ENCODE data around the gene NAV2.
"Not testable (repeated sequence)": the region's sequence is repeated elsewhere in the genome, so short reads cannot be mapped to it uniquely, and the experiment has no call there.

NAV2 gene

GRCh38 chr11:19985111-19985510 is 272.5 kb downstream of the NAV2 start:
- no peak for DNase-seq

- DNase-seq, result no peak
These were observed 274.7 kb downstream of the NAV2 start for GRCh38 chr11:19987331-19987801.

DNA sequence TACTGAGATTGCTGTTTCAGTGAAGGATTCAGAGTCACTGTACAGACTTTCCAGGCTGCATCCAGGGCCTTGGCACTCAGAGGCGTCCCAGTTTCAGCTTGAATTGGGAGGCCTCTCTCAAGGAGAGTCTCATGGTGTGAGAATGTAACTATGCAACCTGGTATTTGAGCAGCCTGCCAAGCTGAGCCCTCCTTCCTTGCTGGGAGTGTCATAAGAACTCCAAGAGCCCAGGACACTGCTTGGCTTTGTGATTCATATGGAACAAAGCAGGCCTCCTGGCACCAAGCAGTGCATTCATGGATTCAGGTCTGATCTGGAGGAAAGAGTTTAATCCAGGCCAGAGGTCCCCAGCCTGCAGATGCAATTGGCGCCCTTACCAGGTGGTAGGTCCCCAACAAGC is 276.0 kb downstream of the NAV2 start:
- DNase-seq, result no peak

DNA sequence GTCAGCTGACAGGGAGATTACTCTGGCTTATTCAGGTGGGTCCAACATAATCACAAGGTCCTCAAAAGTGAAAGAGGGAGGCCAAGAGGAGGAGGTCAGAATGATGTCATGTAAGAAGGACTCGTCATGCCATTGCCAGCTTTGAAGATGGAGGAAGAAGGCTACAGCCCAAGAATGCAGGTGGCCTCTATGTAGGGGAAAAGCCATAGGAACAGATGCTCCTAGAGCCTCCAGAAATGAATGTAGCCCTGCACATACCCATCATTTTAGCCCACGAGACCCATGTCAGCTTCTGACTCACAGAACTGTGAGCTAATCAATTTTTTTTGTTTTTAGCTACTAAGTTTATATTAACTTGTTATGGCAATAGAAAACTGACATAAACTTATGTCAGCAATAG is 276.6 kb downstream of the NAV2 start:
- DNase-seq, result no peak

DNA sequence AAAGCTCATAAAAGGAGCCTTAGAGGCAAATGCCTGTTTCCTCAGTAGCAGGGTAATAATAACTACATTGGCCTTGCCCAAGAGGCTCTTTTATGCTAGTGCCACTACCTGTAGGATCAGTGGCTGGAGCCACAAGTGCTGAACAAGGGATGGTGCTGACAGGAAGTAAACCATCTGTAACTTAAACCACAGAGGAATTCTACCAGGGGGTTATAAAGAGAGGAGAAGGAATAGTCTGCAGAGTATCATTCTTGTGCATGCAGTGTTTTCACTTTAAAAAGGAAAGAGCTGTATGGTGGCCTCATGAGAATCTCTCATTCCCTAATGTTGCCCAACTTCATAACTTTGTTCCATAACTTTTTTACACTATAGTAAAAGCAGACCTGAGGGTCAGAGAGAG is 279.5 kb downstream of the NAV2 start:
- DNase-seq, result no peak

GRCh38 chr11:19992998-19993397 is 280.4 kb downstream of the NAV2 start:
- DNase-seq, result no peak

DNA sequence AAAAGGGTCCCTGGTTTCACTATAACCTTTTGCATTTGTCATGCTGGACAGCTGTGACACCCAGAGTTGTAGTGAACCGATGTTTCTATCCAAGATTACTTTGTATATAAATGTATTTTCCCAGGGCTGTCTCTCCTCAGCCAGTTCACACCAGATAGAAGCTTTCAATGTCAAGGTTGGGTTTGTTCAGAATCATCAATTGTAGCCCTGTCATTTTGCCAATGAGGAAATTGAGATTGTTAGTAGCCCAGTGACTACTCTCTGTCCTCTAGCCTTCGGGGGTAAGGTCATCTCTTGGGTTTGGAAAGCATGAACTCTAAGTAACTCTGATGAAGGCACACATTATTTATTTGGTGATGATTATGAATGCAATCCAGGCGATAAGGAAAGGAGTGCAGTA is 282.0 kb downstream of the NAV2 start:
- no peak for DNase-seq

- no peak for DNase-seq
These were observed 282.5 kb downstream of the NAV2 start for GRCh38 chr11:19995145-19995544.

GRCh38 chr11:19996571-19996970 is 283.9 kb downstream of the NAV2 start:
- DNase-seq, result no peak

DNA sequence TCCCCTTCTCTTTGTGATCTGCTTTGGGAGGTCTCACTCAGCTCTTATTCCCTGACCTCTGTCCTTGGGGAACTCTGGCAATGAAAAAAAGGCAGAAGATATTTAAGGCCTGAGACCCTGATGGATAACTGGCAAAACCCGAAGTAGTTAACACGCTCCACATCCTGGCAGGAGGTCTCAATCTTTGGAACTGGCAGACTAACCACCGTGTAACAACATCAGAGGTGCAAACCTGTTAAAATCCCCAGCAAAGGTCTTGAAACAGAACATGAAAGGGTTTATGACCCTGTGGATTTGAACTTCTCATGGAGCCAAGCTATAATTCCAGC is 287.3 kb downstream of the NAV2 start:
- DNase-seq, result no peak

- DNase-seq, result peak; percentile 63 to 64
These were observed 287.9 kb downstream of the NAV2 start for GRCh38 chr11:20000351-20001134.

DNA sequence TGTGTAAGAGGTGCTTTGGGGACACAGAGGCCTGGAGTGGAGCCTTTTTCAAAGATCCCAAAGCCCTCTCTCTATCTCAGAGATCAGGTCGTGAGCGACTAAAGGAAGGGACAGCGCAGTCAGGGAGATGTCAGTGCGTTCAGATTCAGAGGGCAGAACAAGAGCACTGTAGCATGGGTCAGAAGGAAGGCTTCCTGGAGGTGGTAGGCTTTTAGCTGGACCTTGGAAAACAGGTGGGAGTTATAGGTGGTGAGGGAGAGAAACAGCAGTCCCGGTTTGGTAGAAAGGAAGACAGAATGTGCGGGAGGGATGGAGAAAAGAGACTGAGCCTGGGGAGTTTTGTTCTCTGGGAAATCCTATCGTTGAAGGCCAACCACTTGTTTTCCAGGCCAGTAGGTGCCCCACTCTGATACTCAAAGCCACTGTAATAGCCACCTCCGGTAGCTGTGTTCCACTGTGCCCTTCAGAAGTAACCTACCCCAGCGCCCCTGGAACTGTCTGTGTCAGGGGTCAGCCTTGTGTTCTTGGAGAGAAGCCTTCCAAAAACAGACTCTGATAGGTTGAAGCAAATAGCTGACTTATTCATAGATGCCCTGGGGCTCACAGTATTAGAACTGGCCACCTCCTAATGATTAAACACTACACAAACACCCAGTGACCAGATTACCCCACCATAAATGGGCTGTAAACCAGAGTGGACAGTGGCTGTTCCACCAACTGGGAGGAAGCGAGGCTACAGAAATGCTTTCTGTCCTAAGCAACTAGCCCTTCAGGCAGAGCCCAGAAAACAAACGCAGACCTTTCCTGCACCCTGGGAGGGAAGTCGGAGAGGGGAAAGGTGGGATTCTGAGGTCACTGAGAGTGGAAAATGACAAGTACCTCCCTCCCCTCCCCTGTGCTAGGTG is 289.9 kb downstream of the NAV2 start:
- no peak for DNase-seq

DNA sequence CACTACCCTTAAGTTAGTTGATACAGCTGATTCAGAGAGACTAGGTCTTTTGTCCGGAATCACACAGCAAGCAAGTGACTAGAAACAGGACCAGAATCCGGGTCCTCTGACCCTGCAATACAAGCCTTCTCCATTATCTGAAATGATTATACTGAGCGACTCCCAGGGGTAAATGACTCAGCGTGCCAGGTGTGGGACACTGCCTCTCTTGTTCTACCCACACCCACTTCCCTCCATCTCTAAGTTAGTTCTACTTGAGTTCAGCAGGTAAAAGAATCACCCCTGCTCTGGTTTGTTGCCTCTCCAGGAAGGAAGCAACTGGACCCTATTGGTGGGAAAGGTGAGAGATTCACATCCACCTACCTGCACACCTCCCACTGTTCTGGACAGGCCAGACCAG is 290.7 kb downstream of the NAV2 start:
- no peak for DNase-seq

GRCh38 chr11:20004866-20005265 is 292.2 kb downstream of the NAV2 start:
- DNase-seq, result no peak

DNA sequence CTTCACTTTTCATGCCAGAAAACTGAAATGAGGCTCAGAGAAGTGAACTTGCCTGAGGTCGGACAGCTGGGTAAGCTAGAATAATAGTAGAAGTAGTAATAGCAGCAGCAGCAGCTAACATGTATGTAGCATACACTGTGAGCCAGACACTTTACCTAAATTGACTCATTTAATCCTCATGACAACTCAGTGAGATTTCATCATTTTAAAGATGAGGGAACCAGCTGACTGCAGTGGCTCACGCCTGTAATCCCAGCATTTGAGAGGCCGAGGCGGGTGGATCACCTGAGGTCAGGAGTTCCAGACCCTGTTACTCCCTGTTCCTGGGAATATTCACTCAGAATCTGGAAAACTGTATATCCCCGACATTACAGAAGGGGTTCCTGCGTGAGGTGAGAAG is 293.1 kb downstream of the NAV2 start:
- DNase-seq, result no peak

- DNase-seq, result not testable (repeated sequence)
These were observed 294.0 kb downstream of the NAV2 start for GRCh38 chr11:20006618-20007017.

- no peak for DNase-seq
These were observed 294.7 kb downstream of the NAV2 start for GRCh38 chr11:20007386-20007785.

DNA sequence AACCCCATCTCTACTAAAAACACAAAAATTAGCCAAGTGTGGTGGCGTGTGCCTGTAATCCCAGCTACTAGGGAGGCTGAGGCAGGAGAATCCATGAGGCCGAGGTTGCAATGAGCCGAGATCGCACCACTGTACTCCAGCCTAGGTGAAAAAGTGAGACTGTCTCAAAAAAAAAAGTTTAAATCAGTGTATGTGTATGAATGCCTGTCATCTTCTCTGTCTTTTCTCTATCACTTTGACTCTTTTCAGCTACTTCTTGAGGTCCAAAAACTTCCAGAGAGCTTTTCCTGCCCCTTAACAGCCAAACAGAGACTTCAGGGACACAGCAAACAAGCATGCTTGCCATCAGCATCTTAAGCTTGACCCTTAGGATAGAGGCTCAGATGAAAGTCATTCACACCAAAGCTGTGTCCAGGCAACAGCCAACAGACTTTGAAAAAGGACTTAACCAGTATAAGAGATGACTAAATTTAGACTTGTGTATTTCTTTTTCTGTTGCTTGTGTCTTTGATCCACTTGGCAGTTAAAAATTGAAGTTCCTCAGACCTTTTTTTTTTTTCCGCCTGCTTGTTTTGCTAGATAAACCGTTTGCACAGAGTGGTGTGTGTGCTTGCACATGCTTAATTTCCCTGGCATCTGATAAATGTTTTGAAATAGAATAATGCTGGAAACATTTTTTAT is 295.7 kb downstream of the NAV2 start:
- no peak for DNase-seq

GRCh38 chr11:20008871-20009644 is 296.4 kb downstream of the NAV2 start:
- no peak for DNase-seq

GRCh38 chr11:20010156-20010850 is 297.7 kb downstream of the NAV2 start:
- DNase-seq, result no peak

DNA sequence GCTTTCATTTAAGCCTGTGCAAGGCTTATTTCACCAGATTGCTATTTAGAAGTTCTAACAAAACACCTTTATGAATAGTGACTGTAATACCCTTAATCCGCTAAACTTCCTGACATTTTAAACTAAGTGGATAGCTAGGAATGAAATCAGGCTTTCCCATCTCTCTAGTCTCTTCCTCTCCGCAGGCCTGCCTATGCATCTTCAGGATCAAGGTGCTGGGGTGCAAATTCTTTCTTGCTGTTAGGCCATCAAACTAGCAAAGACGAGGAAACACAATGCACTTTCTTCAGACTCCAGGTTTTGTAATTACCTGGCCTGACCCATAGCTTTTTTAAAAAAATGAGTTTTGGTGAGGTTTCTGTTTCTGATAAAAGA is 298.2 kb downstream of the NAV2 start:
- DNase-seq, result no peak

DNA sequence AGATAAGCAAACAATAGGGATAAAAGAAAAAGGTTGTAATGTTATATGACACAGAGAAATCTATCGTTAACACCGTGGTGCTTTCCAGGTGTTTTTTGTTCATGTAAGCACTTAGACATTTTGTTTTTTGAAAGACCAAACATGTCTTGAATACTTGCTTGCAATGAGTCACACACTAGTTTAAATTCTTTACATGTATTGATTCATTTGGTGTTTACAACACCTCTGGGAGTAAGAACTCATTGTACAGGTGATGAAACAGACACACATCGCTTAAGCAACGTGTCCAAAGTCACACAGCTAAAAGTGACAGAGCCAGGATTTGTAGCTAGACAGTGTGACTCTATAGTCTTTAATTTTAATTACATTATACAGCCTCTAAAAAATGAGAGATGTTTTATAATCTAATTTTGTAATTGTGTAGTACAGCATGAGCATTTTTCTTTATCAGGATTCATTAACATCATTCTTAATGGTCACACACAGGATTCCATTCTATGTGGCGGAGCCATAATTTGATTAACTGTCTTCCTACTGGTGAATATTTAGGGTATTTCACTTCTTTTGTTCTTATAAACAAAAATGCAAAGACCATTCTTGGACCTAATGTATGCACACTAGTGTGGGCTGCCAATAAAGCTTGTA is 298.8 kb downstream of the NAV2 start:
- no peak for DNase-seq

All from NCI-H187 (cell line).